Lung (tissue), 12 donors: ENCODE data around the gene BCO1. TPM values are rescaled to one million over a fixed set of nuclear protein-coding genes. Genes with fewer than 3 reads are reported as not detected.

ENCODE experiments used
- ATAC-seq: fragments of 200-7000 bp; cut with Tn5 transposase; one replicate; pipeline ENCODE4 v1.9.1; 2020; ENCODE audit warnings: moderate number of reproducible peaks; ENCODE audit not compliant: insufficient read depth, low FRiP score
- DNase-seq, 3 donors: peaks; one replicate each; pipeline ENCODE4 v3.0.0-alpha.2; 2013 to 2017
- H3K27ac ChIP-seq, 2 donors: one replicate each; pipeline ENCODE4 v1.5.1; 2013; ENCODE audit warnings: mild to moderate bottlenecking in 2 of 2, moderate library complexity in 2 of 2, control low read depth in 1 of 2, inconsistent platforms in 1 of 2, low read depth in 1 of 2, low read length in 1 of 2
- H3K27me3 ChIP-seq, 3 donors: one replicate each; pipeline ENCODE4 v1.5.1; 2013; ENCODE audit warnings: low read length in 2 of 3; ENCODE audit not compliant: control insufficient read depth in 3 of 3, insufficient read depth in 3 of 3
- H3K36me3 ChIP-seq, 4 donors: one replicate each; pipeline ENCODE4 v1.5.1; 2013; ENCODE audit warnings: low read length in 4 of 4, mild to moderate bottlenecking in 1 of 4, moderate library complexity in 1 of 4; ENCODE audit not compliant: control insufficient read depth in 4 of 4, insufficient read depth in 4 of 4
- H3K4me1 ChIP-seq, 5 donors: one replicate each; pipeline ENCODE4 v1.5.1; 2013; ENCODE audit warnings: low read length in 5 of 5, mild to moderate bottlenecking in 2 of 5, moderate library complexity in 1 of 5; ENCODE audit not compliant: control insufficient read depth in 5 of 5, insufficient read depth in 5 of 5
- H3K4me3 ChIP-seq: one replicate; pipeline ENCODE4 v1.5.1; 2013; ENCODE audit warnings: mild to moderate bottlenecking, control low read depth, moderate library complexity
- H3K9ac ChIP-seq, 2 donors: one replicate each; pipeline ENCODE4 v1.5.1; 2013; ENCODE audit warnings: low read length in 2 of 2, control low read depth in 1 of 2; ENCODE audit not compliant: insufficient read depth in 1 of 2
- H3K9me3 ChIP-seq, 4 donors: one replicate each; pipeline ENCODE4 v1.5.1; 2013; ENCODE audit warnings: low read length in 3 of 4, mild to moderate bottlenecking in 1 of 4, moderate library complexity in 1 of 4; ENCODE audit not compliant: control insufficient read depth in 4 of 4, insufficient read depth in 3 of 4
- WGBS, 2 donors: extraction: QIAGEN DNeasy Blood & Tissue Kit; methylation state at CpG; one replicate each; pipeline ENCODE4 v1.1.7; 2013; 5-methylcytosine and 5-hydroxymethylcytosine counted together
- polyA plus RNA-seq, 2 donors: library from polyadenylated mRNA; stranded (reverse); fragments of 200-250 nt; gene quantifications; one replicate each; pipeline ENCODE4 v1.2.1, GENCODE V29; 2013
- total RNA-seq, 2 donors: library from RNA; depleted of rRNA in 1 of 2; stranded (reverse); fragments of >200 nt in 1 of 2; gene quantifications; one replicate each; pipeline ENCODE4 v1.2.1, GENCODE V29; 2014 to 2021
- TF ChIP-seq, protein P1 (sequence below): IDR thresholded peaks from 2 replicates; pipeline ENCODE4 v1.5.1; 2012; ENCODE audit warnings: mild to moderate bottlenecking; ENCODE audit errors: control extremely low read depth, extremely low read depth
- donor health status: control.
- donor health status: control.
- donor health status: Bipolar disorder and iron deficiency.
- donor health status: healthy.
- donor health status: DM: yes; HTN: yes; CAD: no.

The BCO1 gene
- total and polyA plus RNA-seq, 4 donors, result 0.06 to 0.77 (median 0.23) TPM

- H3K27me3 ChIP-seq, result no peaks in the 10 kb centered on the region
- no peak overlapping the region for H3K27ac ChIP-seq
- H3K4me3 ChIP-seq, result no peak overlapping the region
- peaks cover 0 to 2% (median 0%) of the 10 kb centered on the region in 5 donors for H3K4me1 ChIP-seq
- peaks cover 0 to 3% (median 0%) of the 10 kb centered on the region in 4 donors for H3K9me3 ChIP-seq
- WGBS, 2 donors, result 58 to 69% methylated on average over 11 of the region's 11 CpGs
- no peak for DNase-seq
- ATAC-seq, result no peak
- H3K36me3 ChIP-seq, result no peaks in the 10 kb centered on the region
- no peak overlapping the region for H3K9ac ChIP-seq
- TF ChIP-seq, protein P1, sequence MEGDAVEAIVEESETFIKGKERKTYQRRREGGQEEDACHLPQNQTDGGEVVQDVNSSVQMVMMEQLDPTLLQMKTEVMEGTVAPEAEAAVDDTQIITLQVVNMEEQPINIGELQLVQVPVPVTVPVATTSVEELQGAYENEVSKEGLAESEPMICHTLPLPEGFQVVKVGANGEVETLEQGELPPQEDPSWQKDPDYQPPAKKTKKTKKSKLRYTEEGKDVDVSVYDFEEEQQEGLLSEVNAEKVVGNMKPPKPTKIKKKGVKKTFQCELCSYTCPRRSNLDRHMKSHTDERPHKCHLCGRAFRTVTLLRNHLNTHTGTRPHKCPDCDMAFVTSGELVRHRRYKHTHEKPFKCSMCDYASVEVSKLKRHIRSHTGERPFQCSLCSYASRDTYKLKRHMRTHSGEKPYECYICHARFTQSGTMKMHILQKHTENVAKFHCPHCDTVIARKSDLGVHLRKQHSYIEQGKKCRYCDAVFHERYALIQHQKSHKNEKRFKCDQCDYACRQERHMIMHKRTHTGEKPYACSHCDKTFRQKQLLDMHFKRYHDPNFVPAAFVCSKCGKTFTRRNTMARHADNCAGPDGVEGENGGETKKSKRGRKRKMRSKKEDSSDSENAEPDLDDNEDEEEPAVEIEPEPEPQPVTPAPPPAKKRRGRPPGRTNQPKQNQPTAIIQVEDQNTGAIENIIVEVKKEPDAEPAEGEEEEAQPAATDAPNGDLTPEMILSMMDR, result no peak
These were observed 25.5 kb upstream of the BCO1 start for GRCh38 chr16:81212830-81213465.

DNA sequence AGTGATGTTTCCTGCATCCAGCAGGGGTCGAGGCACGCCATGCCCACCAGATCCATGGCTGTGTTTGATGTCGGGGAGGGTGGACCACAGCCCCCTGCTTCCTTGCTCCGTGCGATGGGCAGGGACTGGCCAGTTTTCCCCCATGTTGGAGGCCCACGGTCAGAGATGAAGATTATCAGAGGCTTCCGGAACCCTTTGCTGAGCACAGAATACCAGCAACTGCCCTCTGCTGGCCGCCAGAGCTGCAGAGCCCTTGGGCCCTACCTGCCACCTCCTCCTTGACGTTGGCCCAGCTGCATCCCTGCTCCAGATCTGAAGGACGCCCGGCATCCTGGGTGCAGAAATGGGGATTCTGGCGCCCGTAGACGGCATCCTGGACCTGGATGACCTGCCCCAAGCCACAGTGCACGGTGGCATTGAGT lies 23.7 kb upstream of the BCO1 start:
- TF ChIP-seq, protein P1, result no peak
- H3K27ac ChIP-seq, result no peak overlapping the region
- no peak for DNase-seq
- H3K9me3 ChIP-seq, result peaks cover 0 to 3% (median 0%) of the 10 kb centered on the region in 4 donors
- peaks cover 0 to 2% (median 0%) of the 10 kb centered on the region in 5 donors for H3K4me1 ChIP-seq
- ATAC-seq, result no peak
- H3K9ac ChIP-seq, result no peak overlapping the region
- no peak overlapping the region for H3K4me3 ChIP-seq
- H3K27me3 ChIP-seq, result no peaks in the 10 kb centered on the region
- WGBS, 2 donors, result 47 to 57% methylated on average over 15 of the region's 15 CpGs
- no peaks in the 10 kb centered on the region for H3K36me3 ChIP-seq

DNA sequence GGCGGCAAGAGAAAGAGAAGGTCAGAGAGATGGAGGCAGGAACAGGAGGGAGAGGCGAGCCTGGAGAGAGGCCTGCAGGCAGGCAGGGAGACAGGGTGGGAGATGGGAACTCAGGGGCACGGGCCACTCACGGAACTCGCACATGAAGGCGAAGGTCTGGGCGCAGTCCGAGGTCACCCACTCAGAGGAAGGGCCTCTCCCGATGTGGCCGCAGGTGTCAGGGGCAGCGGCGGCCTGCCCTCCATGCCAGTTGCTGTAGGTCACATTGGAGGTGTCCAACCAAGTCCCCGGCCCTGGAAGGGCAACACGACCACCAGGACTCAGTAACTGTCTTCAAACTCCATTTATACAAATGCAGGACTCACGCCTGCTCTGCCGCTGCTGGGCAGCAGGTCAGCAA lies 22.4 kb upstream of the BCO1 start:
- Histone ChIP-seq H3K9ac (no peak overlapping the region), H3K27ac (no peak overlapping the region), H3K27me3 (no peaks in the 10 kb centered on the region), H3K9me3 (peaks cover 0 to 3% (median 0%) of the 10 kb centered on the region in 4 donors), H3K4me1 (peaks cover 0 to 2% (median 0%) of the 10 kb centered on the region in 5 donors), H3K36me3 (no peaks in the 10 kb centered on the region), H3K4me3 (no peak overlapping the region)
- no peak for ATAC-seq
- DNase-seq, result no peak
- WGBS, 2 donors, result 93% methylated on average over 16 of the region's 16 CpGs
- TF ChIP-seq, protein P1, result no peak

- Histone ChIP-seq H3K9me3 (peaks cover 0 to 3% (median 0%) of the 10 kb centered on the region in 4 donors), H3K9ac (no peak overlapping the region), H3K27ac (no peak overlapping the region), H3K27me3 (no peaks in the 10 kb centered on the region), H3K4me1 (no peaks in the 10 kb centered on the region), H3K36me3 (no peaks in the 10 kb centered on the region), H3K4me3 (no peak overlapping the region)
- ATAC-seq (no peak), DNase-seq (no peak)
- WGBS, 2 donors, result 94% methylated on average over 2 of the region's 2 CpGs
- TF ChIP-seq, protein P1, result no peak
These were observed 21.8 kb upstream of the BCO1 start for GRCh38 chr16:81216706-81217105.
